ENCODE measurements around the gene MTERF1.

GRCh38 chr7:91912494-91912893 lies 32.0 kb upstream of the MTERF1 start:
- no peak for TF ChIP-seq EZH2phosphoT487 (IDR thresholded peaks at IDR 0.05; ENCODE audit: insufficient read depth, low read depth)
- TF ChIP-seq EZH2 (IDR thresholded peaks at IDR 0.05; ENCODE audit: insufficient read depth, poor library complexity, severe bottlenecking), result no peak

Data from GM23248 (cell line).